ENCODE results near the gene FGL2. TPM values are rescaled to one million over a fixed set of nuclear protein-coding genes. Genes with fewer than 3 reads are reported as not detected.

Gene FGL2
- total and polyA plus RNA-seq, 9 donors: 12.9 to 21.7 (median 18.5) TPM

GRCh38 chr7:77217474-77218185 is 18.0 kb upstream of the FGL2 start:
- Histone ChIP-seq H3K4me1 (ENCODE audit: control insufficient read depth, insufficient read depth, low read length) (peaks cover 4% of the 10 kb centered on the region), H3K4me3 (ENCODE audit: low read length) (no peak overlapping the region), H3K27me3 (ENCODE audit: control insufficient read depth, insufficient read depth, low read length) (no peaks in the 10 kb centered on the region), H3K9me3 (replicated peaks; ENCODE audit: control insufficient read depth, low read depth, low read length) (peaks cover 2% of the 10 kb centered on the region), H3K27ac (ENCODE audit: low read length) (no peak overlapping the region), H3K36me3 (ENCODE audit: control insufficient read depth, insufficient read depth, low read length) (no peaks in the 10 kb centered on the region)
- no CpG with 5 or more reads among the region's 2 CpGs for WGBS (ENCODE audit: insufficient coverage)
- no peak for DNase-seq

- Histone ChIP-seq H3K27ac (ENCODE audit: low read length) (no peak overlapping the region), H3K27me3 (ENCODE audit: control insufficient read depth, insufficient read depth, low read length) (no peaks in the 10 kb centered on the region), H3K36me3 (ENCODE audit: control insufficient read depth, insufficient read depth, low read length) (no peaks in the 10 kb centered on the region), H3K4me1 (ENCODE audit: control insufficient read depth, insufficient read depth, low read length) (no peaks in the 10 kb centered on the region), H3K4me3 (ENCODE audit: low read length) (no peak overlapping the region), H3K9me3 (replicated peaks; ENCODE audit: control insufficient read depth, low read depth, low read length) (peaks cover 2% of the 10 kb centered on the region)
- no CpG with 5 or more reads among the region's 3 CpGs for WGBS (ENCODE audit: insufficient coverage)
- no peak for DNase-seq
These were observed 16.7 kb upstream of the FGL2 start for GRCh38 chr7:77216181-77216845.

- 92% methylated on average over 4 of the region's 6 CpGs for WGBS (ENCODE audit: insufficient coverage)
- DNase-seq: no peak
- Histone ChIP-seq H3K9me3 (replicated peaks; ENCODE audit: control insufficient read depth, low read depth, low read length) (peaks cover 15% of the 10 kb centered on the region), H3K27ac (ENCODE audit: low read length) (no peak overlapping the region), H3K36me3 (ENCODE audit: control insufficient read depth, insufficient read depth, low read length) (no peaks in the 10 kb centered on the region), H3K27me3 (ENCODE audit: control insufficient read depth, insufficient read depth, low read length) (no peaks in the 10 kb centered on the region), H3K4me1 (ENCODE audit: control insufficient read depth, insufficient read depth, low read length) (no peaks in the 10 kb centered on the region), H3K4me3 (ENCODE audit: low read length) (no peak overlapping the region)
These were observed 10.0 kb upstream of the FGL2 start for GRCh38 chr7:77209479-77210139.

GRCh38 chr7:77208416-77208815 is 8.8 kb upstream of the FGL2 start:
- H3K27me3 ChIP-seq (ENCODE audit: control insufficient read depth, insufficient read depth, low read length): no peaks in the 10 kb centered on the region
- no peak overlapping the region for H3K4me3 ChIP-seq (ENCODE audit: low read length)
- no peak overlapping the region for H3K27ac ChIP-seq (ENCODE audit: low read length)
- H3K9me3 ChIP-seq (replicated peaks; ENCODE audit: control insufficient read depth, low read depth, low read length): peaks cover 15% of the 10 kb centered on the region
- no peak for DNase-seq
- H3K36me3 ChIP-seq (ENCODE audit: control insufficient read depth, insufficient read depth, low read length): no peaks in the 10 kb centered on the region
- no peaks in the 10 kb centered on the region for H3K4me1 ChIP-seq (ENCODE audit: control insufficient read depth, insufficient read depth, low read length)

- WGBS (ENCODE audit: insufficient coverage): no CpG with 5 or more reads among the region's 3 CpGs
- Histone ChIP-seq H3K27me3 (ENCODE audit: control insufficient read depth, insufficient read depth, low read length) (no peaks in the 10 kb centered on the region), H3K4me3 (ENCODE audit: low read length) (no peak overlapping the region), H3K36me3 (ENCODE audit: control insufficient read depth, insufficient read depth, low read length) (no peaks in the 10 kb centered on the region), H3K4me1 (ENCODE audit: control insufficient read depth, insufficient read depth, low read length) (peaks cover 10% of the 10 kb centered on the region), H3K9me3 (replicated peaks; ENCODE audit: control insufficient read depth, low read depth, low read length) (peaks cover 15% of the 10 kb centered on the region), H3K27ac (ENCODE audit: low read length) (no peak overlapping the region)
- DNase-seq: no peak
These were observed 6.1 kb upstream of the FGL2 start for GRCh38 chr7:77205706-77206105.

- H3K27ac ChIP-seq (ENCODE audit: low read length): peak overlapping the region; percentile 60
- no peaks in the 10 kb centered on the region for H3K27me3 ChIP-seq (ENCODE audit: control insufficient read depth, insufficient read depth, low read length)
- H3K4me3 ChIP-seq (ENCODE audit: low read length): no peak overlapping the region
- H3K36me3 ChIP-seq (ENCODE audit: control insufficient read depth, insufficient read depth, low read length): no peaks in the 10 kb centered on the region
- 69% methylated on average over 2 of the region's 4 CpGs for WGBS (ENCODE audit: insufficient coverage)
- no peaks in the 10 kb centered on the region for H3K9me3 ChIP-seq (replicated peaks; ENCODE audit: control insufficient read depth, low read depth, low read length)
- peaks cover 14% of the 10 kb centered on the region for H3K4me1 ChIP-seq (ENCODE audit: control insufficient read depth, insufficient read depth, low read length)
- peak; percentile 85 for DNase-seq
These were observed 2.9 kb upstream of the FGL2 start for GRCh38 chr7:77202481-77202976.

GRCh38 chr7:77200542-77200941 is 923 bp upstream of the FGL2 start:
- peak overlapping the region; percentile 76 for H3K27ac ChIP-seq (ENCODE audit: low read length)
- no CpG with 5 or more reads among the region's 2 CpGs for WGBS (ENCODE audit: insufficient coverage)
- no peaks in the 10 kb centered on the region for H3K36me3 ChIP-seq (ENCODE audit: control insufficient read depth, insufficient read depth, low read length)

GRCh38 chr7:77197141-77197540 is 2.5 kb downstream of the FGL2 start:
- Histone ChIP-seq H3K36me3 (ENCODE audit: control insufficient read depth, insufficient read depth, low read length) (no peaks in the 10 kb centered on the region), H3K4me3 (ENCODE audit: low read length) (peak overlapping the region; percentile 34), H3K9me3 (replicated peaks; ENCODE audit: control insufficient read depth, low read depth, low read length) (no peaks in the 10 kb centered on the region), H3K27ac (ENCODE audit: low read length) (no peak overlapping the region), H3K27me3 (ENCODE audit: control insufficient read depth, insufficient read depth, low read length) (no peaks in the 10 kb centered on the region), H3K4me1 (ENCODE audit: control insufficient read depth, insufficient read depth, low read length) (peaks cover 6% of the 10 kb centered on the region)
- DNase-seq: no peak
- 82% methylated on average over 2 of the region's 4 CpGs for WGBS (ENCODE audit: insufficient coverage)

More at GRCh38 chr7:77200542-77200941, 923 bp upstream of the FGL2 start:
- DNase-seq: no peak
- no peak overlapping the region for H3K4me3 ChIP-seq (ENCODE audit: low read length)
- no peaks in the 10 kb centered on the region for H3K9me3 ChIP-seq (replicated peaks; ENCODE audit: control insufficient read depth, low read depth, low read length)
- peaks cover 14% of the 10 kb centered on the region for H3K4me1 ChIP-seq (ENCODE audit: control insufficient read depth, insufficient read depth, low read length)
- H3K27me3 ChIP-seq (ENCODE audit: control insufficient read depth, insufficient read depth, low read length): no peaks in the 10 kb centered on the region

- WGBS (ENCODE audit: insufficient coverage): 71% methylated on average over 2 of the region's 4 CpGs
- Histone ChIP-seq H3K9me3 (replicated peaks; ENCODE audit: control insufficient read depth, low read depth, low read length) (no peaks in the 10 kb centered on the region), H3K27ac (ENCODE audit: low read length) (no peak overlapping the region), H3K36me3 (ENCODE audit: control insufficient read depth, insufficient read depth, low read length) (no peaks in the 10 kb centered on the region), H3K4me1 (ENCODE audit: control insufficient read depth, insufficient read depth, low read length) (no peaks in the 10 kb centered on the region), H3K27me3 (ENCODE audit: control insufficient read depth, insufficient read depth, low read length) (no peaks in the 10 kb centered on the region), H3K4me3 (ENCODE audit: low read length) (no peak overlapping the region)
- no peak for DNase-seq
These were observed 10.7 kb downstream of the FGL2 start for GRCh38 chr7:77188731-77189437.

- Histone ChIP-seq H3K36me3 (ENCODE audit: control insufficient read depth, insufficient read depth, low read length) (no peaks in the 10 kb centered on the region), H3K27ac (ENCODE audit: low read length) (no peak overlapping the region), H3K9me3 (replicated peaks; ENCODE audit: control insufficient read depth, low read depth, low read length) (no peaks in the 10 kb centered on the region), H3K4me3 (ENCODE audit: low read length) (no peak overlapping the region), H3K27me3 (ENCODE audit: control insufficient read depth, insufficient read depth, low read length) (no peaks in the 10 kb centered on the region), H3K4me1 (ENCODE audit: control insufficient read depth, insufficient read depth, low read length) (no peaks in the 10 kb centered on the region)
- no peak for DNase-seq
- WGBS (ENCODE audit: insufficient coverage): no CpG with 5 or more reads among the region's 2 CpGs
These were observed 13.8 kb downstream of the FGL2 start for GRCh38 chr7:77185866-77186265.

Data from muscle of leg (tissue), 11 donors.